A549 (cell line): Measurements from ENCODE around the gene GREB1. TPM values are rescaled to one million over a fixed set of nuclear protein-coding genes. Genes with fewer than 3 reads are reported as not detected.

Experiments
- ATAC-seq, 2 experiments: fragments of 200-7000 bp in 1 of 2; fragments of >200 bp in 1 of 2; cut with Nextera tagmentation in 1 of 2; cut with Tn5 transposase in 1 of 2; 3 replicates each; pipeline versions ENCODE4 v1.8.0 to v1.9.1; 2018 to 2020; ENCODE audit warnings: mild to moderate bottlenecking in 1 of 2, moderate library complexity in 1 of 2
- CTCF ChIA-PET: fragments of 300-600 bp; sonication (Branson Sonifier 250); formaldehyde crosslinking; extraction: SDS; loops from one replicate; lab custom pipeline; 2021; ENCODE audit warnings: antibody characterized with exemption, inconsistent platforms; lab: Yijun Ruan, JAX
- POLR2A ChIA-PET: fragments of 350-600 bp; formaldehyde crosslinking; extraction: SDS; loops from one replicate; lab custom pipeline; 2021; ENCODE audit warnings: antibody characterized with exemption, inconsistent platforms; lab: Yijun Ruan, JAX
- DNase-seq, 2 experiments: peaks; one replicate each; pipeline versions ENCODE4 v3.0.0 to v3.0.0-alpha.2; 2011 to 2016; ENCODE audit warnings: low read depth in 1 of 2, low spot score in 1 of 2
- FAIRE-seq: peaks from 2 replicates; lab custom pipeline; 2011; peaks lifted over from hg19 to GRCh38; lab: Jason Lieb, UNC
- H3K27ac ChIP-seq, 2 experiments: fragments of >200 bp; sonication (Bioruptor Twin); formaldehyde crosslinking; 3 replicates each; pipeline ENCODE4 v1.5.1; 2016 to 2017
- H3K4me1 ChIP-seq: fragments of >200 bp; sonication (Bioruptor Twin); formaldehyde crosslinking; 3 replicates; pipeline ENCODE4 v1.6.1; 2016
- H3K4me2 ChIP-seq: fragments of >200 bp; sonication (Bioruptor Twin); formaldehyde crosslinking; 3 replicates; pipeline ENCODE4 v1.6.1; 2016
- H3K4me3 ChIP-seq: fragments of >200 bp; sonication (Bioruptor Twin); formaldehyde crosslinking; 3 replicates; pipeline ENCODE4 v1.5.1; 2016
- H3K9me3 ChIP-seq: fragments of >200 bp; sonication (Bioruptor Twin); formaldehyde crosslinking; 3 replicates; pipeline ENCODE4 v1.6.1; 2016
- ATOH8 ChIP-seq: fragments of 250-450 bp; sonication (Bioruptor Pico); IDR thresholded peaks from 2 replicates; pipeline ENCODE4 v1.5.0; 2020; ENCODE audit warnings: low read depth, mild to moderate bottlenecking, moderate library complexity
- BHLHE40 ChIP-seq: IDR thresholded peaks from 2 replicates; pipeline ENCODE4 v1.6.1; 2012; ENCODE audit warnings: low read depth, low read length, inconsistent platforms
- ESRRA ChIP-seq: fragments of 150-350 bp; IDR thresholded peaks from 2 replicates; pipeline ENCODE4 v1.6.1; 2014; ENCODE audit warnings: mild to moderate bottlenecking, low read length, borderline replicate concordance
- FOSB ChIP-seq: fragments of 250-450 bp; sonication (Bioruptor Pico); IDR thresholded peaks from 2 replicates; pipeline ENCODE4 v1.5.0; 2020; ENCODE audit warnings: mild to moderate bottlenecking, moderate library complexity
- FOXS1 ChIP-seq: fragments of 250-450 bp; sonication (Bioruptor Pico); IDR thresholded peaks from 2 replicates; pipeline ENCODE4 v1.5.0; 2020; ENCODE audit warnings: mild to moderate bottlenecking, moderate library complexity
- HDAC2 ChIP-seq: fragments of 200-600 bp; sonication (generic); IDR thresholded peaks from 2 replicates; pipeline ENCODE4 v1.6.1; 2016
- HMGXB4 ChIP-seq: fragments of 250-450 bp; sonication (Bioruptor Pico); IDR thresholded peaks from 2 replicates; pipeline ENCODE4 v1.5.0; 2021; ENCODE audit warnings: mild to moderate bottlenecking, moderate library complexity, borderline replicate concordance
- HOXA7 ChIP-seq: fragments of 250-450 bp; sonication (Bioruptor Pico); IDR thresholded peaks from 2 replicates; pipeline ENCODE4 v1.5.0; 2020; ENCODE audit warnings: mild to moderate bottlenecking, moderate library complexity
- HOXB5 ChIP-seq: fragments of 250-450 bp; sonication (Bioruptor Pico); IDR thresholded peaks from 2 replicates; pipeline ENCODE4 v1.5.0; 2020; ENCODE audit warnings: mild to moderate bottlenecking, moderate library complexity
- KDM1A ChIP-seq: fragments of 200-600 bp; sonication (generic); IDR thresholded peaks from 2 replicates; pipeline ENCODE4 v1.6.1; 2016; ENCODE audit warnings: low read depth, mild to moderate bottlenecking
- MAX ChIP-seq: IDR thresholded peaks from 2 replicates; pipeline ENCODE4 v1.6.1; 2012
- MYC ChIP-seq: IDR thresholded peaks from 2 replicates; pipeline ENCODE4 v1.6.1; 2012; ENCODE audit warnings: mild to moderate bottlenecking, inconsistent platforms, low read length, improper control_type of control experiment, borderline replicate concordance
- NFE2L2 ChIP-seq: fragments of 150-350 bp; conservative IDR thresholded peaks from 2 replicates; pipeline ENCODE4 v1.6.1; 2014; ENCODE audit warnings: low read length
- NPAS2 ChIP-seq: fragments of 250-450 bp; sonication (Bioruptor Pico); IDR thresholded peaks from 2 replicates; pipeline ENCODE4 v1.8.0; 2022; ENCODE audit warnings: mild to moderate bottlenecking, moderate library complexity, borderline replicate concordance
- PBX3 ChIP-seq: IDR thresholded peaks from 2 replicates; pipeline ENCODE4 v1.6.1; 2012
- PHF8 ChIP-seq: fragments of 200-600 bp; sonication (generic); IDR thresholded peaks from 2 replicates; pipeline ENCODE4 v1.6.1; 2016; ENCODE audit warnings: low read depth, mild to moderate bottlenecking, antibody characterized with exemption, moderate library complexity, borderline replicate concordance
- POLR2A ChIP-seq: IDR thresholded peaks from 2 replicates; pipeline ENCODE4 v1.6.1; 2012; ENCODE audit warnings: mild to moderate bottlenecking, low read length
- RAD21 ChIP-seq, 2 experiments: fragments of >200 bp in 1 of 2; sonication (Bioruptor Twin) in 1 of 2; formaldehyde crosslinking in 1 of 2; IDR thresholded peaks in 1 of 2; conservative IDR thresholded peaks in 1 of 2; 2 replicates in 1 of 2; 3 replicates in 1 of 2; pipeline ENCODE4 v1.6.1; 2012 to 2018; ENCODE audit warnings: inconsistent platforms in 1 of 2
- RCOR1 ChIP-seq: fragments of 150-350 bp; IDR thresholded peaks from 2 replicates; pipeline ENCODE4 v1.6.1; 2014; ENCODE audit warnings: antibody characterized with exemption, low read length, low read depth
- RNF2 ChIP-seq: fragments of 200-600 bp; sonication (generic); IDR thresholded peaks from 2 replicates; pipeline ENCODE4 v1.6.1; 2016; ENCODE audit warnings: low read depth, mild to moderate bottlenecking, antibody characterized with exemption, moderate library complexity, borderline replicate concordance
- TFCP2L1 ChIP-seq: fragments of 250-450 bp; sonication (Bioruptor Pico); IDR thresholded peaks from 2 replicates; pipeline ENCODE4 v1.5.0; 2021; ENCODE audit warnings: mild to moderate bottlenecking
- TP53 ChIP-seq: fragments of 250-450 bp; sonication (Bioruptor Pico); IDR thresholded peaks from 2 replicates; pipeline ENCODE4 v1.5.0; 2021; ENCODE audit warnings: mild to moderate bottlenecking, moderate library complexity
- ZFP36 ChIP-seq: fragments of 450-650 bp; IDR thresholded peaks from 2 replicates; pipeline ENCODE4 v1.6.1; 2014; ENCODE audit warnings: borderline replicate concordance; ENCODE audit not compliant: partially characterized antibody
- WGBS: methylation state at CpG from one replicate; pipeline ENCODE4 v1.1.6; 2017; ENCODE audit errors: missing lambda C conversion rate; 5-methylcytosine and 5-hydroxymethylcytosine counted together
- polyA plus RNA-seq, 4 experiments: library from polyadenylated mRNA; depleted of rRNA in 3 of 4; stranded (reverse); fragments of >200 nt; fragmentation: RNase III in 1 of 4; extraction: RNeasy Plus Mini Kit Qiagen cat#74134 plus additional on column Dnase treatment in 1 of 4; gene quantifications; 2 replicates in 3 of 4; 3 replicates in 1 of 4; pipeline ENCODE4 v1.2.3, GENCODE V29; 2011 to 2017

GREB1 gene
- polyA plus RNA-seq, 2 of the 4 experiments (the other 2 are of a cell fraction), result 1.1 to 1.3 TPM

- ATAC-seq, result peak in 1 of 2 experiments; percentile 6; a peak in 2 of 6 replicates
- ChIA-PET CTCF (interaction anchor here (1.0 to 35.7 kb wide), 5 partner anchors 9 to 108 kb away, joined by 3 to 700 read pairs (median 5); no protein-coding TSS in a partner anchor), POLR2A (no interaction called here)
- TF ChIP-seq ESRRA, result no peak
- no peak for TF ChIP-seq BHLHE40
- TF ChIP-seq NPAS2 (CRISPR knock-in tag), result no peak
- TF ChIP-seq HOXB5, result no peak
- no peak for TF ChIP-seq RCOR1
- Histone ChIP-seq H3K27ac (no peak overlapping the region), H3K9me3 (no peaks in the 10 kb centered on the region), H3K4me3 (no peak overlapping the region), H3K4me2 (no peak overlapping the region), H3K4me1 (peaks cover 7% of the 10 kb centered on the region; the same call in 2 of the 3 replicates)
- WGBS, result 55% methylated on average over 25 of the region's 27 CpGs
- DNase-seq, result no peak
- FAIRE-seq, result no peak
Observed at GRCh38 chr2:11677136-11678055, 143.6 kb downstream of the GREB1 start.

GRCh38 chr2:11678306-11678960, 144.6 kb downstream of the GREB1 start:
- no peak overlapping the region for H3K4me3 ChIP-seq
- no peak for FAIRE-seq

GRCh38 chr2:11679016-11679415, 145.2 kb downstream of the GREB1 start:
- Histone ChIP-seq H3K9me3 (no peaks in the 10 kb centered on the region), H3K27ac (no peak overlapping the region), H3K4me1 (peaks cover 7% of the 10 kb centered on the region; the same call in 2 of the 3 replicates), H3K4me2 (no peak overlapping the region), H3K4me3 (no peak overlapping the region)
- ChIA-PET POLR2A (no interaction called here), CTCF (interaction anchor here (1.0 to 35.7 kb wide), 5 partner anchors 9 to 546 kb away, joined by 3 to 700 read pairs (median 4); a partner anchor contains a TSS)
- 63% methylated on average over 7 of the region's 7 CpGs for WGBS
- FAIRE-seq (no peak), DNase-seq (no peak), ATAC-seq (no peak)
- TF ChIP-seq NFE2L2 (no peak), POLR2A (no peak), HOXA7 (no peak), PHF8 (no peak), FOSB (CRISPR knock-in tag) (no peak), MAX (no peak), RCOR1 (no peak), HDAC2 (no peak), NPAS2 (CRISPR knock-in tag) (no peak), TFCP2L1 (CRISPR knock-in tag) (no peak), RNF2 (no peak), ATOH8 (CRISPR knock-in tag) (no peak), KDM1A (no peak)

More at GRCh38 chr2:11678306-11678960, 144.6 kb downstream of the GREB1 start:
- TF ChIP-seq BHLHE40 (no peak), FOXS1 (CRISPR knock-in tag) (no peak), RAD21 (conservative IDR thresholded peaks at IDR 0.05 in 1 of 2, IDR thresholded peaks at IDR 0.05 in 1 of 2) (no peak), TP53 (CRISPR knock-in tag) (no peak), KDM1A (no peak), HMGXB4 (CRISPR knock-in tag) (no peak), ZFP36 (no peak), PBX3 (no peak), MYC (no peak)
- Histone ChIP-seq H3K27ac (no peak overlapping the region), H3K9me3 (no peaks in the 10 kb centered on the region), H3K4me1 (peaks cover 7% of the 10 kb centered on the region; the same call in 2 of the 3 replicates), H3K4me2 (no peak overlapping the region)
- ATAC-seq (no peak), DNase-seq (no peak)
- ChIA-PET POLR2A (no interaction called here), CTCF (interaction anchor here (1.0 to 35.7 kb wide), 5 partner anchors 9 to 545 kb away, joined by 3 to 700 read pairs (median 4); a partner anchor contains a TSS)
- 43% methylated on average over 14 of the region's 14 CpGs for WGBS
